Stimulated activated CD8-positive, alpha-beta memory T cell treated with anti-CD3 and anti-CD28 coated beads, Interleukin-7, amount 100 ng/mL, for 48 hours (primary cell): ENCODE results near the gene BMP2.

Experiments
- DNase-seq, 2 donors: peaks; one replicate each; pipeline ENCODE4 v3.0.0-alpha.2; 2020; ENCODE audit warnings: low read depth in 1 of 2; ENCODE audit errors: extremely low read depth in 1 of 2

Gene BMP2

DNA sequence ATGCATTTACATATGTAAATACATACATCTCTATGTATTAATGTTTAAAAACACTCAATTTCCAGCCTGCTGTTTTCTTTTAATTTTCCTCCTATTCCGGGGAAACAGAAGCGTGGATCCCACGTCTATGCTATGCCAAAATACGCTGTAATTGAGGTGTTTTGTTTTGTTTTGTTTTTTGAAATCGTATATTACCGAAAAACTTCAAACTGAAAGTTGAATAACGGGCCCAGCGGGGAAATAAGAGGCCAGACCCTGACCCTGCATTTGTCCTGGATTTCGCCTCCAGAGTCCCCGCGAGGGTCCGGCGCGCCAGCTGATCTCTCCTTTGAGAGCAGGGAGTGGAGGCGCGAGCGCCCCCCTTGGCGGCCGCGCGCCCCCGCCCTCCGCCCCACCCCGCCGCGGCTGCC lies 355 bp upstream of the BMP2 start:
- DNase-seq: no peak

DNA sequence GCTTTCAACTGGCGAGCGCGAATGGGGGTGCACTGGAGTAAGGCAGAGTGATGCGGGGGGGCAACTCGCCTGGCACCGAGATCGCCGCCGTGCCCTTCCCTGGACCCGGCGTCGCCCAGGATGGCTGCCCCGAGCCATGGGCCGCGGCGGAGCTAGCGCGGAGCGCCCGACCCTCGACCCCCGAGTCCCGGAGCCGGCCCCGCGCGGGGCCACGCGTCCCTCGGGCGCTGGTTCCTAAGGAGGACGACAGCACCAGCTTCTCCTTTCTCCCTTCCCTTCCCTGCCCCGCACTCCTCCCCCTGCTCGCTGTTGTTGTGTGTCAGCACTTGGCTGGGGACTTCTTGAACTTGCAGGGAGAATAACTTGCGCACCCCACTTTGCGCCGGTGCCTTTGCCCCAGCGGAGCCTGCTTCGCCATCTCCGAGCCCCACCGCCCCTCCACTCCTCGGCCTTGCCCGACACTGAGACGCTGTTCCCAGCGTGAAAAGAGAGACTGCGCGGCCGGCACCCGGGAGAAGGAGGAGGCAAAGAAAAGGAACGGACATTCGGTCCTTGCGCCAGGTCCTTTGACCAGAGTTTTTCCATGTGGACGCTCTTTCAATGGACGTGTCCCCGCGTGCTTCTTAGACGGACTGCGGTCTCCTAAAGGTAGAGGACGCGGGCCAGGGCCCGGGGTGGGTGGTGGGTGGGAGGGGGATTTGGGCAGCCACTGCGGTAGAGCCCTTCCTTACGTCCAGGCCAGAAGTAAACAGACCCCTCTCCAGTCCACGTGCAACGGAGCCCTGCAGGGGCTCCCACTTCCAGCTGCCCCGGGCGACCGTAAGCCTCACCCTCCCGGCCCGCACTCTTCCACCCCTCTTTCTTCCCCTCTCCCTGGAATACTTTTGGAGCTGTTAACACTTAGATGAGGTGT lies 998 bp downstream of the BMP2 start:
- DNase-seq: no peak

DNA sequence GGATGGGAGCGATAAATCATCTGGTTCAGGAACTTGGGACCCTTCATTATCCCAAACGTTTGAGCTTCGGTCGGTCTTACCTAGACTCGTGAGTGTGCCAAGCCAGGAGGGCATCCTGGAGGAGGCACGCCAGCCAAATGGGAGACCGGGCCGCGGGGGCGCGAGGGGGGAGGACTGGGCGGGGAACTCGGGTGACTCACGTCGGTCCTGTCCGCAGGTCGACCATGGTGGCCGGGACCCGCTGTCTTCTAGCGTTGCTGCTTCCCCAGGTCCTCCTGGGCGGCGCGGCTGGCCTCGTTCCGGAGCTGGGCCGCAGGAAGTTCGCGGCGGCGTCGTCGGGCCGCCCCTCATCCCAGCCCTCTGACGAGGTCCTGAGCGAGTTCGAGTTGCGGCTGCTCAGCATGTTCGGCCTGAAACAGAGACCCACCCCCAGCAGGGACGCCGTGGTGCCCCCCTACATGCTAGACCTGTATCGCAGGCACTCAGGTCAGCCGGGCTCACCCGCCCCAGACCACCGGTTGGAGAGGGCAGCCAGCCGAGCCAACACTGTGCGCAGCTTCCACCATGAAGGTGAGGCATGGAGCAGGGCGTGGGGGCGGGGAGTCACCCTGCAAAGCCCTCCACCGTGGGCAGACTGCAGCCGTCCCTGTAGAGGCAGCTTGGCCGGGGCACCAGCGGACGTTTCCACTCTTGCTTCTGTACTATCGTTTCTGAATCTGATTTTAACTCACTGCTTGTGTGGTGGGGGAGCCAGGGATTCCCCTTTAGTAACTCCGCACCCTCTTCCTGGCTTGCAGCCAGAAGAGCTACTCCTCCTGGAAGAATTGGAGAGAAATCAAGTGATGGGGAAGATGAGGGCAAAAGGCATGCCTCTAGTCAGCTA lies 2.7 kb downstream of the BMP2 start:
- no peak for DNase-seq

DNA sequence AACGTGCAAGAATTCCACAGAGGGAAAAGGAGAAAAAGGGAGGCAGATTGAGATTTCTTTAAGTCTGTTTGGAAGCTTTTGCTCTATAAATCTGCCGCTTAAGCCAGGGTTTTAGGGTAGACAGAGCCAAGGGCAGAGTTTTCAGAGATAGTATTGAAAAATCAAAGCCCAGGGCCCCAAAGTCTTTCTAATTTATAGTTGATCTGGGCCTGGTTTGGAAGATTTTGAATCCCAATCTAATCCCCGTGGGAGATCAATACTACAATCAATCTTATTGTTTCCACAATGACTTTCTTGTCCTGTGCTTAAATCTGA lies 3.3 kb downstream of the BMP2 start:
- DNase-seq: no peak

DNA sequence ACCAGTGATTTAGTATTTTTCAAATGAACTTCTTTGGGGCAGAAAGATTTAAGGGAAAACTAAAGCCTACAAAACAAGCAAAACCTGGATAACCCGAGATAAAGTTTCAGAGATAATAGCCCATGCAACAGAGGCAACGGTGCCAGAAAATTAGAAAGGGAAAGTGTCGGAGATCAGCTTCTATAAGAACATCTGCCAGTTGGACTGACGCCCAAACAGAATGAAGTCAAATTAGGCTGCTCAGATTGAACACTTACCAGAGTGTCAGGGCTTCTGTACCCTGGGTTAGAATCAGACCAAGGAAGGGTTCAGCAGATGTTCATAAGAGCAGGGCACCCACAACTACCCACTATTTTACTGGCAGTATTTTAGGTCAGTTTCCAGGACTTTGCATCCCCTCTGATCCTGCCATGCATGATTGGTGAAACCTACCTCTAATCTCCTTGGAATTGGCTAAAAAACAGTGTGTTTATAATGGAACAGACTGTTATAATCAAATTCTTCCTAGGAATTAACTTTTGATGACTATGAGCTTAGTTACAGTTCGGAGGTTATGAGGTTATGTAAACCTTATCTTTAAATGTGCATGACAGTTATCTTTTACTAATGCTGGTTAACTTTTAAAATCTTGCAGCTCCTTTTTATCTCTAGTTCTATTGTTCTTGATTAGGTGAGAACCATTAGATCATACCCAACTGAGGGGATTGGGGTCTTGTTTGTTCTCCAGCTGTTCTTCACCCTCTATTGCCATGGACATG lies 13.1 kb downstream of the BMP2 start:
- DNase-seq: no peak

DNA sequence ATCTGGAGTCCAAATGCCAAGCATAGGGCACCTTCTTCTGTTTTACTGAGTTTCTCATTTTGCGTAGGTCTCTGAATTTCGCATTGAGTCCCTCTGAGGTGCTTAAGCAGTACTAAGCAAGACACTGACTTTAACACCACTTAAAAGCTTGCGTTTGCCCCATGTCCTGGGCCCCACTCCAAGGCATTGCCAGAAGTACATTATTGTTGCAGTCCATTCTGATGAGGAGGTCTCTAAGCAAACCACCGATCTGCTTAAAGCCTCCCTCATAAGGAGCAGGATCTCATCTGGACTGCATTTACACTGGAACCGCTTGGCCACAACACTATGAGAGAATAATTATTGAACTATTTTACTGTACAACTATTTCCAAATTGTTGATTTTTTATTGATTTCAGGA lies 16.3 kb downstream of the BMP2 start:
- no peak for DNase-seq

DNA sequence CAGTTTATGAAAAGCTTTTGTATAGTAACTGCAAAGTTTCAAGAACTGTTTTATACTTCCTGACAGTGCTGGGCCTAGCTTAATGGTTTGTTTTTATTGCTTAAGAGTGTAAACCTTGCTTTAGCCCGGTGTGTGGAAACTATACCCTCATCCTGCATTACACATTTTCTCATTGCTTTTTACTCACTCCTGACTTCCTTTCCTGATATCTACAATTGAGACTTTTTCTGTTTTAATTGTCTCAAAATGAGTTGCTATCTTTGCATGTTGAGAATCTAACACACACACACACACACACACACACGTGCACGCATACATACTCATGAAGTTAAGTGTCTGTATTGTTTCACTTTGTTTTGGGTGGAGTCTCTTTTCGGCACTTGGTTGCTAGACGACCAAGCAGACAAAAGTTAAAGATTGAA lies 16.7 kb downstream of the BMP2 start:
- DNase-seq: no peak

DNA sequence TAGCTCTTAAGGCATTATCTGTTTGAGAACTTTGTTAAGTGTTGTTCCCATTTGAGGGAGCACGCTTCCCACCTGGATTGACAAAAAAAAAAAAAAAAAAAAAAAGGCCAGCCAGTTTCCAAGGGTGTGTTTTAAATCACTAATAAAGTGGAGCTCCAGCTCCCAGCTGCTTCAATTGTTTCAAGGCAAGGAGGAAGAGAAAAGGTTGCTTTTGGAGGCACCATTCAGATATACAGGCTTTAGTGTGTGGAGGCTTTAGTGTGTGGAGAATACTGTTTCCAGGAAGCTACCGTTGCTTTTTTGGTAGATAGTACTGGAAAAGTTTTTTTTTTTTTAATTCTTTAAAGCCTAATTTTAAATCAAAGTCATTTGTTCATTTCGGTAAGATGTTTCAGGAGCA lies 17.3 kb downstream of the BMP2 start:
- no peak for DNase-seq

DNA sequence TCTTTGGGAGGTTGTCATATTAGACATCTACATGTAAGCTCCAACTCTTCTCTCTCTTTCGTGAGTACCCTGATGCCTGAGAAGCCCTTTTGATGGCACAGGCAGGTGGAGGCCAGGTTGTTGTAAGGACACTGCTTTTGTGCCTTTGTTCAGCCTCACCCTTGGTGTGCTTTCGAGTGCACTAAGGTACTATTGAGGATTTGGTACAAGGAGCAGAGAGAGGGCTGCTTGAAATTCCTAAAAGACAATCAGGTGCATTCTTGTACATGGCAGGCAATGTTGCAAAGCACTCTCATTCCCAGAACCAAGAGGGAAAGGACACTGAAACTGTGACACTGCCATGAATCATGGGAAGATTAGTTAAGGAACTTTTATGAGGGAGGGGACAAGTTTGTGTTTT lies 19.1 kb downstream of the BMP2 start:
- DNase-seq: no peak

DNA sequence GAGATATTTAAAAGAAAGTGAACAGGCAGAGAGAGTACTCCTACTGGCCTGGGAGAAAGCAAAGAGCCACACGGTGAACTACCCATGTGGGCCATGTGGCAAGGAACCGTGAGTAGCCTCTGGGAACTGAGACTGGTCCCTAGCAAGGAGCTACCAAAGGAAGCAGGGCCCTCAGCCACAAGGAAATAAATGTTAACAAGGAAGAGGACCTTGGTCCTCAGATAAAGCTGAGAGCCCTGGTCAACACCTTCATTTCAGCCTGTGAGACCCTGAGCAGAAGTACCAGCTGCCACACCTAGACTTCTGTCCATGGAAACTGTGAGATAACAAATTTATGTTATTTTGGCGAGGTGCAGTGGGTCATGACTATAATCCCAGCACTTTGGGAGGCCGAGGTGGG lies 25.3 kb downstream of the BMP2 start:
- no peak for DNase-seq

DNA sequence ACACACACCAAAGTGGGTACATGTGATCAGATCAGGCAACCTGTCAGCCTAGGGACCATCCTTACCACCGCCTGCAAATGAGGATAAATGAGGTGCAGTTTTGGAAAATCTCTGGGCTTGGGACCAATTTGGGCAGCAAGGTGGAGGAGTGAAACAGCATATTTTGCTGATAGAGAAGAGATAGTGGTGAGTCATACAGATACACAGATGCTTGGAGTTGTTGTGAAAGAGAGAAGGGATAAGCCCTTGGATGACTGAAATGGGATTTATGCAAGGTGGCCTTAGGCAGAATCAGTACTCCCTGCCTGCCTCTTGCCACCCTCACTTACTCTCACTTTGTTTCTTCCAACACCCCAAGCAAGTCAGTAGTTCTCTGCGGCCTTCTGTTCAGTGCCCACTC lies 34.7 kb downstream of the BMP2 start:
- DNase-seq: no peak

DNA sequence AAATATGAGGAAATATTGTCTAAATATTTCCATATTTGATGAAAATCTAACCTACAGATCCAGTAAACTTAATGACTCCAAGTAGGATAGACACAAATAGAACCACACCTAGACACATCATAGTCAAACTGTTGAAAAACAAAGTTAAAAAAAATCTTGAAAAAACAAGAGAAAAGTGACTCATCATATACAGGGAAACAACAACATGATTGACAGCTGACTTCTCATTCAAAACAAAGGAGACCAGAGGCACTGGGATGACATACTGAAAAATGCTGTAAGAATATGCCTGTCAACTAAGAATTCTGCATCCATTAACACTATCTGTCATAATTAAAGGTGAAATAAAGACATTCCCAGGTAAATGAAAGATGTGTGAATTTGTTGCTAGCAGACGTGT lies 38.8 kb downstream of the BMP2 start:
- no peak for DNase-seq

DNA sequence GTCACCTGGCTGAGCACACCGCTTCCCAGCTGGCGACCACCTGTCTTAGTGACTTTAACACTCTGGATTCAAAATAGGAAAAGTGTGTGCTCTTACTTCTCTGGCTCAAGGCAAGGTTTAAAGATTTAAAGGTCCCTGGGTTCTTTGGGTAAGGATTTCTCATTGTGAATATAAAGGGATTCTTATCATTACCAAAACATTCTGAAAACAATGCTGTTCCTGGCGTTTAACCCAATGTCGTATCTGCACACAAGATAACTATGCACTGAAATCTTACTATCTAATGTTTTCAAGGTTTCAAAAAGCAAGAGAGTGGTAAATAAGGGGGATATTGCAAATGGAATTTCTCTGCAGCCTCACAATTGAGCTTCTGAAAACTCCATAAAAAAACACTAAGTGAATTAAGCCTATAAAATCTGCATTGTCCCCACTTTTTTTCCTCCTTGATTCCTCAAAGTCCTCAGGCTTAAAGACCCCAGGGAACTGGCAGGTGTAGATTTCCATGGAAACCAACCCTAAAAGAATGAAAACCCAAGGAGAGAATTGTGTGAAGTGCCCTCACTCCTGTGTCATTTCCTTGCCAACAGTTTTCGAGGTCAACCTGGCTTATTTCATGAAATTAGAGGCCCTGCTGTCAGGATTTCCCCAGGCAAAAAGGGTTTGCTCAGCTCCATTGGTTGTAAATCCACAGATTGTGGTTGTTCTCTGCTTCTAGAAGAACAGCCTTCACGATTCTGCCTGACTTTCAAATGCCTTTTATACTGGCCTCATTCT lies 44.0 kb downstream of the BMP2 start:
- no peak for DNase-seq

DNA sequence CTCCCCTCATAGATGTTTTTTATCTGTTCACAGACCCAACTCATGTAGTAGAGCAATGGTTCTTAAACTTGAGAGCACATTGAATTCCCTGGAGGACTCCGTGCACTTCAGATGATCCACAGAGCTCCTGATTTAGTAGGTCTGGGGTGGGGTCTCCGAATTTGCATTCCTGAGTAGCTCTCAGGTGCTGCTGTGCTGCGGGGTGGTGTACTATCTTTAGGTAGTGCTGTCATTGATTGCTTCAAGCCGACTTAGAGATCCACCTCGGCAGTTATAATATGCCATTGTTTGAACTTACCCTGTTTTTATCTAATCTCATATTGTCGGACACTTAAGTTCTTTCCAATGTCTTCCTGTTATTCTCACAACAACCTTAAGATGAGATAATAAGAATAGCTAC lies 45.0 kb downstream of the BMP2 start:
- DNase-seq: no peak

DNA sequence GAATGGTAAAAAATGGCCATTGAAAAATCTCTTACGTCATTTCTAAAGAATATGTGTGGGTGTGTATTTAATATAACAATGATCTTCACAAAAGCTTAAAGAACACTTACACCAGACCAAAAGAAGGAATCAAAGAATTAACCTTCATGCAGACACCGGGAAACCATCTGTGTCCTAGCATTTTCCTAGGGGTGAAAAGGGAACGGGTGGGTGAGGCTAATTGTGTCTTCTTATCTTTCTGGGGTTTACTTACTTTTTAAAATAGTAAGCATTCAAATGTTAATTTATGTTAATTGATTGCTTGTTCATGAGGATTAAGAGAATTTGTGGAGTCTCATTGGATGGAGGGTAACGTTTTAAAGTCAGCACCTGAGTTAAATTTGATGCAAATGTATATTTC lies 47.5 kb downstream of the BMP2 start:
- DNase-seq: no peak

DNA sequence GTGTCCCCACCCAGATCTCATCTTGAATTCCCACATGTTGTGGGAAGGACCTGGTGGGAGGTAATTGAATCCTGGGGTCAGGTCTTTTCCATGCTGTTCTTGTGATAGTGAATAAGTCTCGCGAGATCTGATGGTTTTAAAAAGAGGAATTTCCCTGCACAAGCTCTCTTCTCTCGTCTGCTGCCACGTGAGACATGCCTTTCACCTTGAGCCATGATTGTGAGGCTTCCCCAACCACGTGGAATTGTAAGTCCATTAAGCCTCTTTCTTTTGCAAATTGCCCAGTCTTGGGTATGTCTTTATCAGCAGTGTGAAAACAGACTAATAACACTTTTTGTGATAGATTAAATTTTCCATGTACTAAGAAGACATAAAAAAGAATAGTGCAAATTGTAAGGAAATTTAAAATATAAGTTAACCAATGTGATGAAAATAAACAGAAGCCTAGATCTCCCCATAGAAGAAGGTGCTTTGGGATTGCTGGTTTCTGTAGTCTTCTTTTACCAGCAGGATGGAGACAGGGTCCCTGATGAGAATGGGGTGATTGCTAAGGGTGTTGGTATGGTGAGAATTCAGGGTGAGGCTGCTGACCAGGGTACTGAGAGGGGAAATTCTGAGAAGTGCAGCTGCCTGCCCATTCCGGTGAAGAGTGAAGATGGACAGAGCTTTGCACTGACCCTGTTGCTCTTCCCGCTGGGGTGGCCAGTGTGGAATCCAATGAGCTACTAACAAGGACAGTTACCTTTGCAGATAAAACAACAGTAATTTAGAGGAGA lies 50.7 kb downstream of the BMP2 start:
- no peak for DNase-seq

DNA sequence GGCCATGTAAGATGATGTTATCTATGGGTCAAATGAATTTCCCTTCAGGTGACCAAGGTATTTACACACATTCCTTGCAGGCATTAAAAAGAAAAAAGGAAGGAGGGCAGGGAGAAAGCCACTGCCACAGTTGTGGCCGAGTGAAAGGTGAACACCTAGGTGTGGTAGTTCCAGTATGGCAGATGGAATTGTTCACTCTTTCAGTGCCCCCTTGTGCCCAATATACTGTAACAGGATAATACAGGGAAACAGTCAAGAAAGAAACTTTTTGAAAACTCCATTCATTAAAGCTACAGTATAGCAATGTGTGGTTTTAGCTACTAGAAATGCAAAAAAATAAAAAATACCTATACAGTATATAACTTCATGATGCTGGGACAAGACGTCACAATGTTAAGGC lies 52.1 kb downstream of the BMP2 start:
- DNase-seq: no peak

DNA sequence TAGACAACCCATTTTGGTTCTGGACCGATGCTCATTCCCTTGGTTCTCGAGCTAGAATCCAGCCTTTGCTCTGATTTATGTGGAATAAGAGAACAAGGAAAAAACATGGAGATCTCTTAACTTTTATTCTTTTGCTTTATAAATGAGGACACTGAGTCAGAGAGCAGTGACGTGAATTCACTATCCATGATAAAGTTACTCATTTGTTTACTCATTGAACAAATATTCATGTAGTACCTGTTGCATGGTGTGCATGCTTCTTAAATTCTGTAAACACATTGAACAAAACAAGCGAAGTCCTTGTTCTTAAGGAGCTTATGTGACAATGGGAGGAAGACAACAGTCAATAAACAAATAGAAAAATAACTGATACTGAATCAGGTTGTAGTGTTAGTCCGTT lies 56.9 kb downstream of the BMP2 start:
- DNase-seq: no peak

DNA sequence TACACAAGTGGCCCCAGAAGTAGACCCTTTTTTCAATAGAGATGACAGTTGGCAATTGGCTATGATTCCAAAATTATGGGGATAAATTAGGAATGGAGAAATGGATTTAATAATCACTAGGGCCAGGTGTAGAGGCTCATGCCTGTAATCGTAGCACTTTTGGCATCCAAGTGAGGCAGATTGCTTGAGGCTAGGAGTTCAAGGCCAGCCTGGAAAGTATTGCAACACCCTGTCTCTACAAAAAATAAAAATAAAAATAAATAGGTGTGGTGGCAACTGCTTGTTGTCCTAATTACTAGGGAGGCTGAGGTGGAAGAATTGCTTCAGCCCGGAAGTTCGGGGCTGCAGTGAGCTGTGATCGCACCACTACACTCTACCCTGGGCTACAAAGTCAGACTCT lies 60.0 kb downstream of the BMP2 start:
- no peak for DNase-seq
